DMS153 (cell line): Measurements from ENCODE around the gene NCOR2.
A peak's percentile ranks its signal among the peaks of the same experiment; 100 is the strongest.

Experiments
- DNase-seq: peaks from one replicate; lab custom pipeline; 2025; lab: John Stamatoyannopoulos, UW

The NCOR2 gene

GRCh38 chr12:124525455-124525854, 42.0 kb downstream of the NCOR2 start:
- no peak for DNase-seq

GRCh38 chr12:124524231-124524925, 43.0 kb downstream of the NCOR2 start:
- DNase-seq = no peak

GRCh38 chr12:124523071-124523470, 44.3 kb downstream of the NCOR2 start:
- DNase-seq = peak; percentile 60

GRCh38 chr12:124520907-124521306, 46.5 kb downstream of the NCOR2 start:
- DNase-seq = no peak

GRCh38 chr12:124520265-124520701, 47.1 kb downstream of the NCOR2 start:
- peak; percentile 71 for DNase-seq

GRCh38 chr12:124519746-124520145, 47.7 kb downstream of the NCOR2 start:
- DNase-seq = no peak

GRCh38 chr12:124518051-124518932, 49.1 kb downstream of the NCOR2 start:
- peak; percentile 98 for DNase-seq
